CD1c-positive myeloid dendritic cell (primary cell): ENCODE data around the gene CNTN1.
A peak's percentile ranks its signal among the peaks of the same experiment; 100 is the strongest.

Experiments used
- DNase-seq: peaks from one replicate; pipeline ENCODE4 v3.0.0-alpha.2; 2016; ENCODE audit errors: extremely low spot score

Gene CNTN1

DNA sequence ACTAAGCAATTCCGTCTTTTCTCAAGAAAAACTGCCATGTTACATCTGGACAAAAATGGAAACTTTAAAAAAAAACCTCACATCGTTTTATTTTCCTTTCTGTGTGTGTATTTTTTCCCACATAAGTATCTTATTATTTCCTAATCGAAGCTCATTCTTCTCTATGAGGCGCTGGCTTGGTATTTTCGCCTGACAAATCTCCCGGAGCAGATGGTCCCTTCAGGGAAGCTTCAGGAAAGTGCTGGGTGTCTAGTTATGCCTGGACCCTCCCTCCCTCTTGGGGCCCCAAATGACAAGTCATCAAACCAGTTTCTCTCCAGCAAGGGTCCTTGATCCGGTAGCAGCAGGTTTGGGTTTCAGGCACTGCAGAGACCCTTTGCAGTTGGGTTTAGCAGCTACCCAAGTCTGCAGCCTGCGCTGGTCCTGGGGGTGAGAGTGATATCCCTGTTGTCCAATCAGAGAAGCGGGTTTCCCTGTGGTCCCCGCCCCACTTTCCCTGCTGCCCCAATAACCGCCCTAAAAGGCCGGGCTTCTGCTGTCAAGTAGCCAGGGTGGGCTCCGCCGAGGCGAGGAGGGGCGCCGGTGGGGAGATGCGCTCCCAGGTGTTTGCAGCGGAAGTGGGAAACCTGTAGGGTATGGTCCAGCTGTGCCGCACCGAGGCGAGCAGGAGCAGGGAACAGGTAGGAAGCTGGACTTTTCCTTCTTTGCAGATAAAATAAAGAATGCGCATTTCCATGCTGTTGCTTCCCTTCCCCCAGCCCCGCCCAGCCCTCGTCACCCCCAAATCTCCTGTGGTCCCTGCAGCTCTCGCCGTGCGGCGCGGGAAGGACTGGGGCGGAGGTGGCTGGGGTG lies at the start of gene CNTN1:
Gene CNTN1 (plus strand): TSS at position 527 of the 852 bp plus-strand sequence.
- DNase-seq = no peak

DNA sequence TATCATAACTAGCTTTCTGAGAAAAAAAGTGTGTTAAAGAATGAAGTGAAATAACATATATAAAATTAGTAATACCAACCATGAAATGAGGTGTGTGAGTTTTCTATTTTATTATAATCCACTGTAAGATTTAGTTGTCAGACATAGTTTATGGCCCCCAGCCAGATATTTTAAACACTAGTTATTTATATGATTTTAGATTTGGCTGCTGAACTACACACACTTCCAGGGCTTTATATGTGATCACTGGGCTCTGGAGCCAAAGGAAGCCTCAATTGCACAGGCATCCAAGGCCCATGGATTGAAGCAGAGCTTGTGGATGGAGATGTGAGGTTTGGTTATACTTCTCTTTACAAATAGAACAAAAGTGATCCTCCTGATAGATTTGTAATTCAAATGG lies 48.7 kb upstream of the CNTN1 start:
- no peak for DNase-seq

DNA sequence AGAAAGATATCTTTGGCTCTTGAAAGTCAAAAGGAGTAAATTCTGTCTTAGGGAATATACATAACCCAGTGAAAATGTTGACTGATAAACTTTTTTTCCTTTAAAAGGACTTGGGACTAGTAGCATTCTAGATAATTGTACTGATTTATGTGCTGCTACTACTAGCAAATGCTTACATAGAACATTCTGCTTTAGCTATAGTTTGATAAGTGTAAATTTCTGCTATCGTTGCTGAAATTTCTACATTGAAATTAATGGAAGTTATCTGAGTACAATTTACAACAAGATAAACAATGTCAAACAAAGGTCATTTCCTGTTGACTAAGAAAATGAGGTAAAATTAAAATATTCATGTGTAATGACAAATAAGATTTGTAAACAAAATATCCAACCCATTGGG lies 48.3 kb upstream of the CNTN1 start:
- DNase-seq = no peak

DNA sequence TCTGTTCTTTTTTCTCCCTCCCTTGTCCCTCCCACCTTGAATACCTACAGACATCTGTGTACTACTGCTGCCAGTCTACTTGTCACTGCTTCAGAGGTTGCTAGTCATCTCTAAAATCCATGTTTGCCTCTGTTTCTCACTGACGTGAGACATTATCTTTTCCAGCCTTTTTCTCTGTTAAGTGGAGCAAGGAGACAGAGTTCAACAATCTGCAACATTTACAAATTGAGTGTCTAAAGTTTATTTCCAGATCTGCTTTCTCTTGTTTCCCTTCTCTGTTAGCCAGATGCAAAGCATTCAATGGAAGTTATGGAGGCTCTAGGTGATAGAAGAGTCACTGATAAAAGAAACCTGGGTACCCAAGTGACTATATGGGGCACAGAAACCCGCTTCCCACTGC lies 47.5 kb upstream of the CNTN1 start:
- DNase-seq = no peak

DNA sequence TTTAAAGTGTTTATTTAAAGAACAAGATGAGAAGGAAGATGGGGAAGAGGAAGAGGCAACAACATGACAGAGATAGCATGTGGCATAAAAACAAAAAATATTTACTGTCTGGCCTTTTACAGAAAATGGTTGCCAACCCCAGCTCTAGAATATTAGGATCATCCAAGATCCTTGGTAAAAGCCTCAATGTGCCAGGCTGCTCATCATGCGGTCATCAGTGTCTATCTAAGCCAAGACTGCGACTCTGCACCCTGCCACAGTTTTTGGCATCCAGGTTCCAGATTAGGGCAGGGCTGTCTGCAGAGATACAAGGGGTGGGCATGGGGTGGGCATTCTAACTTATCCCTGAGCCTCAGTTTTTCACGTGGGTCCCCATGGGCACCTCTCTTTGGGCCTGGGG lies 46.9 kb upstream of the CNTN1 start:
- DNase-seq = no peak

DNA sequence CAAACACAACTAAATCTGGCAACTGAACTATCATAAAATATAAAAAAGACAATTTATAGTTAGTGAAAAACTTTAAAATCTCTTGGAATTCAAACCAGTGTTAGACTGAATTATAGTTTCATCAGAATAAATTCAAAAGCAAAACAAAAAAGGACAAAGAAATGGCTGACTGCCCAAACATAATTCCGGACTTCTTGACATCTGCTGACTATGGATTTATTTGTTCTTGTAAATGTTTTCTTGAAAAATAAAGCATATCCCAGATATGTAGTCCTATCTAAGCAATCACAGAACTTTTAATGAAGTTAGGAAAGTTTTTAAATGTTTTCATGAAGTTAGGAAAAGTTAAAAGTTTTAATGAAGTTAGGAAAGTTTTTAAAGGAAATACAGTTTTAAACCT lies 45.8 kb upstream of the CNTN1 start:
- no peak for DNase-seq

DNA sequence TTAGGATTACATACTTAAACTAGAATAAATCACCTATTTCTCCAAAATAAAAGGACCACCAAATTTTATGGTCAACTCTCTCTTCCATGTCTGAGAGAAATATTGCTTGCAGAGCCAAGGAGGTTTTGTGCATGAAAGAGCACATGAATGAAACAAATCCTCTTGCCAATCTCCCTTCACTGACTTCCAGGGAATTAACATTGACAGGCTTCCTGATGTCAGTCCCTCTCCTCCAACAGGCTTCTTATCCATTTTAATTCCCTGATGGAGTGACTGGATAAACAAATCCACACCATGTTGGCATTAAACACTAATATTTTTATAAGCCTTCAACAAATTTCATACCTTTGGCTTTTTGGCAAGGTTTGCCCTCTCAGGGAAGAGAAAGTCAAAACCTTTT lies 45.3 kb upstream of the CNTN1 start:
- no peak for DNase-seq

DNA sequence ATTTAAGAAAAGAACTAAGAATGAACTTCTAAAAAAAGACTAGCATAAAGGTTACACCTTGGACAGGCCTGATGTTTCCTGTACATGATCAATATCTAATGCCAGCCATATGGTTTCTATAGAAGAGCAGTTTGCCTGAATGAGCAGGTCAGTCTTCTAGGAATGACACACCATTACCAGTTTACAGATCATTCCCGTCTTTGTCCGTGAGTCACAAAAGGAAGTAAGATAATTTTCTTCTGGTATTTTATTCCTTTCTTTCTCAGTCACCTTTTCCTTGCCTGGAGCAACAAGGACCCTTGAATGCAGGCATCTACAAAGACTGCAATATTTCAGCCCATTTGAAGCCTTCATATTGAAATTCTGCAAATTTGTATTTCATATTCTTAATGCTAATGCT lies 44.6 kb upstream of the CNTN1 start:
- DNase-seq = no peak

DNA sequence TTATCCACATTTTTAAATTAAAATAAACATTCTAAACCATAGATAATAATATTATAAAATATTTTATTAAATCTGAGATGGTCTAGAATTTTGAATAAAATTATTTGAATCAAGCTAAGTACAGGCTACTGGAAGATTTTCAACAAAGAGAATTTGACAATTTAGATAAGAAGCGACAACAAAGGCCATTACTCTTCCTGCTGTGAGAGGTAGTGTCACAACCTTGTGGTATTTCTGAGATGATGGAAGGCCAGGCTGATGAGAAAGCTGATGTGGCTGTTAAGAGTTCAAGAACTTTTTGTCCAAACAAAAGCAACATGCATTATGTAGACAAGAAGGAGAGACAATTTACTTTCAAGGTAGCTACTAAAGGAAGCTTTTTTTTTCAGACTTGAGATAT lies 43.7 kb upstream of the CNTN1 start:
- no peak for DNase-seq

DNA sequence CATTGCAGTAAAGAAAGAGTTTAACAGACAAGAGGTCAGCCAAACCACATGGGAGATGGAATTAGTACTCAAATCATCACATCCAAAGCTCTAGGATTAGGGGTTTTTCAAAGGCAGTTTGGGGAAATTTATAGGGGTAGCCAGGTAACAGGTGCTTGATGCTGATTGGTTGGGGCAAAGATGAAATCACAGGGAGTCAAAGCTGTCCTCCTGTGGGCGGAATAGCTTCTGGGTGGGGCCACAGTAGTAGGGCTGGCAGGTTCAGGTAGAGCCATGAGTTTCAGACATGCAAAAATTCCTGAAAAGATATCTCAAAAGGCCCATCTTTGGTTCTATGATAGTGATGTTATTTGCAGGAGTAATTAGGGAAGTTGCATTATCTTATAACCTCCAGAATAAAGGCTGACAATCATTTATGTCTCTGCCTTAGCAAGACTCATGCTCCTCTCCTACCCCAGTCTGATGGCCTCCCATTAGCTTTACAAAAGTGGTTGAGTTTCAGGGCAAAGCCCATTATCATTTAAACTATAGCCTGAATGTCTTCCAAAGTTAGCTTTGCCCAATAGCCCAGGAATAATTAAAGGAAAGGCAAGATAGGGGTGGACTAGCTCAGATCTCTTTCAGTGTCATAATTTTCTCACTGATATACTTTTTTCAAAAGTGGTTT lies 42.1 kb upstream of the CNTN1 start:
- DNase-seq = no peak

DNA sequence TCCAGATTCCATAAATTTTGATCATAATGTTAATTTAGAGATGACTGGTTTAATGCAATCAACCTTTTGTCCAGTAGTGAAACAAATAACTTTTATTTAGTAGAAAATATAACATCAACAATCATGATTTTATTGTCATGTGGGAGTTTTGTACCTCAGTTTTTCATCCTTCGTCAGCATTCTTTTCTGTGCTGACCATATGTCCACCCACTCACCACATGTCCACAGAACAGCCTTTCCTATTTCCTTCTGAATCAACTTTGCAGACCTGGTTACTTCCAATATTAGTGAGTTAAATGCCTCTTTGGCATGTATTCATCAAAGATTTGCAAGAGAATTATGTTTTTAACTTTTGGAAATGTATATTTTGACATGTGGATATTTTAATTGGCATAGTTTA lies 36.8 kb upstream of the CNTN1 start:
- DNase-seq = no peak

DNA sequence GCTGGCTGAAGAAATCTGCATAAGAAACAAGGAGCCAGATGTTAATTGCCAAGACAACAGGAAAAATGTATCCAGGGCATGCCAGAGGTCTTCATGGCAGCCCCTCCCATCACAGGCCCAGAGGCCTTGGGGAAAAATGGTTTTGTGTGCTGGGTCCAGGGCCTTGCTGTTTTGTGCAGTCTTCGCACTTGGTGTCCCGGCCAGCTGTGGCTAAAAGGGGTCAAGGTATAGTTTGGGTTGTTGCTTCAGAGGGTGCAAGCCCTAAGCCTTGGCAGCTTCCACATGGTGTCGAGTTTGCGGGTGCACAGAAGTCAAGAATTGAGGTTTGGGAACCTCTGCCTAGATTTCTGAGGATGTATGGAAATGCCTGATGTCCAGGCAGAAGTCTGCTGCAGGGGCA lies 29.9 kb upstream of the CNTN1 start:
- DNase-seq = no peak

DNA sequence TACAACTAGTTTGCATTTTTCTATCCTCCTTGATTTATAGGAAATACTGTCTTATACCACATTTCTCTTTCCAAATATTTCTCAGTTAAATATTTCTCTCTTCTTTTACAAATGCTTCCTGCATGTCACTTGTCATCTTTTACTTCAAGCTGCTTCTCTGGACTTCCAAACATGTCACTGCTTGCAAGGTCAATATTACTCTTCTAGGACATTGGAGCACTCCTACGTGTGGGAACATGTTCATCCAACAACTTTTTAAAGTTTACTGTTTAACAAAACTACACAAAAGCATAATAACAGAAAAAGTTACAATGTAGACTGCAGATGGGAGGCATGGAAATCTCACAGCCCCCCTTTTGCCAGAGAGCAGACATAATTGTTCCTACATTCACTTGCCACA lies 28.5 kb upstream of the CNTN1 start:
- no peak for DNase-seq

DNA sequence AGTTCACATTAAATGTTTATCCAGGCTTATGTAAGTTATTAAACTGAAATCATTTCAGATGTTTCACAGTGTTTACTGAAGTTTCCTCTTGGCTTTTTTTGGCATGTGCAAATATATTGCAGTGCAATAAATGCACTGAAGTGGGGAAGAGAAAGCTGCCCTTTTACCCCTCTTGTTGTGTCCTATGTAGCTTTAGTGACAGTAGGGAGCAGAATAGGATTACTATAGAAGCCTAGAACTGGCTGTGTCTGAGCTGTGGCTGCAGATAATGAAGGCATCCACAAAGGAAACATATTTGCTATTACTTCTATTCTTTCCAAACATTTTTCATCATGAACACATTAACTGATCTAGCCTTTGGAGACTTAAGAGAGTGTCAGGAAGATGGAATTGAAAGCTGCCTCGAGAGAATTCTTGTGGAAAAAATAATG lies 24.1 kb upstream of the CNTN1 start:
- DNase-seq = no peak

DNA sequence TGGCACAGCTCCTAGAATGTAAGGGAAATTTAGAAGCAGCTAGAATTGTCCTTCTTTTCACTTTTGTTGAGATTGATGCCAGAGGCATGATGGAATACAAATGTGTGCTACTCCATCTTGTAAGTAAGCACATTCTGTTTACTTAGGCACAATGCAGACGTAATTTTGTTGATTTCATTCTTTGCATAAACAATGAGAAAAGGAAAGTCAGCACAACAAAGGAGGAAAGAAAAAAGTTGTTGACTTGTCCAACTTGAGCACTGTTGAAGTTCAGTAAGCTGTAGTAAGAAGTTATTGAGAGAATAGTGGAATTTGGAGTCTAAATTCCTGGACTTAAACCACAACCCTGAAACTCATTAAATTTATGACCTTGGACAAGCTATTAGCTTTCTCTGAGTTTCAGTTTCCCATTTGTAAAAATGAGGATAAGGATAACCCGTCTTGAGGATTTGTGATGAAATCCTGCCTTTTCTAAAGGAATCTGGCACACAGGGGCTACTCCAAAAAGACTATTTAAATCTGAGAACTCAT lies 19.4 kb upstream of the CNTN1 start:
- no peak for DNase-seq

DNA sequence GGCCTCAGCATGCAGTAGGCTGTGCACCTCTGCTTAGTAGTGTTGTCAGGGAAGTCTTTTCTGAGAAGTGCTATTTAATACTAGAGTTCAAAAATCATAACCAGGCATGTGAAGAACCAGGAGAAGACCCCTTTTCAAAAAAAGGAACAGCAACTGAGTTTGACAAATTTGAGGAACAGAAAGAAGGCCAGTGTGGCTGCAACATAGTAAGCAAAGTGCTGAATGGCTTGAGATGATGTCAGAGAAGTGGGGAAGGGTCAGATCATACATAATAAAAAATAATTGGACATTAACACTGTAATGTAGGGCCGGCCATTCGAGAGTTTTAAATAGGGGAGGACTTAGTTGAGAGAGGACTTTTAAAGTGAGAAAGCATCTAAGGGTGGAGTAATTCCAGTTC lies 11.1 kb upstream of the CNTN1 start:
- peak; percentile 5 for DNase-seq

DNA sequence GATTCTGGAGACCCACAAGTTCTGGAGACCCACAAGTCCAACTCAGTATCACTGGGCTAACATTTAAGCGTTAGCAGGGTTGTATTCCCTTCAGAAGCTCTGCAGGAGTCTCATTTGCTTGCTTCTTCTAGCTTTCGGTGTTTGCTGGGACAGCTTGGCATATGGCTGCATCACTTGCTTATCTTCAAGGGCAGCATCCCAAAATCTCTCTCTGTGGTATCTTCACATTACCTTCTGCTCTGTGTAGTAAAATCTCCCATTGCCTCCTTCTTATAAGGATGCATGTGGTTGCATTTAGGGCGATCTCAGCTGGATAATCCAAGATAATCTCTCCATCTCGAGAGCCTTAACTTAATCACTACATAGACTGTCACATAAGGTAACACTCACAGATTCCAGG lies 7.3 kb upstream of the CNTN1 start:
- no peak for DNase-seq

DNA sequence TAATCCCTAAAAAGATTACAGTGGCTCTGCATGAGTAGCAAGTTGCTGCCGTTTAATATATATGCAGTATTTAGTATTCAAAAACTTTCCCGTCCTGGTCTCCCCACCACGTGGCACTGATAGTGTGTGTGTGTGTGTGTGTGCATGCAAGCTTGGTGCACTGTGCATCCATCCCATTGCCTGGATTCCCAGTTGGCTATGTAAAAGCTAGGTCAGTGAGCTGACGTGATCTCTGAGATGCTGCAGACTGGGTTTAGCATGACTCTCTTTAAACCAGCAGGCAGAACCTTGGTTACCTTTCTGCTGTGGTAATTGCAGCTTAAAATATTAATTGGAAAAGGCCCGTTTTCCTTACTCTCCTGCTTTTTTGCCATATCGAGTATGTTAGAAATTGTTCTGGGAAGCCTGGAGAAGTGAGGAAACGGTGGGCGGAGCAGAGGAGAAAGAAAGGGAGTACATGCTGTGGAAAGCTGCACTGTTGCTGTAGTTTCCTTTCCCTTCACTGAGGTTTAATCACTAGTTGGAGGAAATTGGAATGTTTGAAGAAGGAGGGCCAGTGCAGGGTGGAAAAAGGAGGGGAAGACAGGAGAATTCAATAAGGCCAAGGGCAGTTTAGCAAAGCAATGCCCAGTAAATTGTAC lies 4.0 kb upstream of the CNTN1 start:
- DNase-seq = no peak

DNA sequence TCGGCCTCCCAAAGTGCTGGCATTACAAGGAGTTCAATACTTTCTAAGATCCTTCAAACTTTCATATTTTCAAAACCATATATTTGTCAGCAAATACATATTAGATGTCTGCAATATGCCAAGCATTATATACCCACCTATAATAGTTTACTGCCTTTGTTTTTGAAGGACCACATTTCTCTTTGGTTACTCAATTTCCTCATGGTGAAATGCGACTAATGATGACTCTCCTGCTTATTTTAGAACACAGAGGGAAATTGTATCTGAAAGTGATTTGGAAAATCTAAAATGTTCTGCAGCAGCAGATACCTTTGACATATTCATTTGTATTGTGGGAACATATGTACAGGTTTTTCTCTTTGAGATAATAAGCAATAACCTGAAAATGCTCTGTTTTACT lies 2.7 kb upstream of the CNTN1 start:
- no peak for DNase-seq

DNA sequence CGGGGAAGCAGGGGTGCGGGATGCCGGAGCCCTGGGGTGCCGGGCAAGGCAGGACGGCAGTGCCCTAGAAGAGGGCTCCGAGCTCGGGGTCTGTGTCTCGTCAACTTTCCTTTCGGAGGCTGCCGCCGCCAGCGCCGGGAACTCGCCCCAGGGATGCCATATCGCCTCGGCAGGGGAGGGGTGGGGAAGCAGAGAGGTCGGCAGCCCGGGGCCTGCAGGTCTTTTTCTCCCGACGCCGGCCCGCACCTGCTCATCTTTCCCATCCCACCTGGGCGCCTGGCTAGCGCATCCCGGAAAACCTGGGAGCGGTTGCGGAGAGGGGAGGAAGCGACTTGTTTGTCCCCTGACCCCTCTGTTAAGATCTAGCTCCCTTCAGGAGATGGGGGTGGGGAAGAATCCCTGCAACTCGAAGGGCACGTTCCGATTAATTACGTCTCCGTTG lies 547 bp downstream of the CNTN1 start:
- DNase-seq = no peak

DNA sequence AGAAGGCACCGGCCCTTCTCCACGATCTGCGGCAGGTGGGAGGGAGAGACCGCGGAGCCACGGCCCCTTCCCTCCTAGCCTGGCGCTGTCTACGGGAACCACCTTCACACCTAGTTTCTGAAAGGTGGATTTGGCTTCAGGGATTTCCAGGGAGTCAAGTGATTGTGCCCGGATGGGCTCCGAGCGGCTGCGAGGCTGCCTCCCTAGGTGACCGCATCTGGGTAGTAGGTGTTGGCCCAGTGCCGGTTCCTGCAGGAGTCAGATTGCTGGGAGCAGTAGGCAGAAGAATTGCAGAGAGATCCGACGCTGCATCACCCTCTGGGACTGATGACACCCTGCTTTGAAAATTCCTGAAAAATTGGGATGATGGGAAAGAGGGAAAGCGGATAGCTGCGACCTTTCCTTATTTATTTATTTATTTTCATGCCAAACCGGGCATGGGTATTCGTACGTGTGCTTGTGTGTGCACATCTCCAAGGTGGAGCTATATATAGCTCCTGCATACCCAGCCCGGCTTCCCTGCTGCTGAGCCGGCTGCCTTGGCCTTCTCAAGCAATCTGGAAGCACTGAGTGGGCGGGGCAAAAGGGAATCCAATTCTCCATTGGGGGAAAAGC lies 1.1 kb downstream of the CNTN1 start:
- no peak for DNase-seq

DNA sequence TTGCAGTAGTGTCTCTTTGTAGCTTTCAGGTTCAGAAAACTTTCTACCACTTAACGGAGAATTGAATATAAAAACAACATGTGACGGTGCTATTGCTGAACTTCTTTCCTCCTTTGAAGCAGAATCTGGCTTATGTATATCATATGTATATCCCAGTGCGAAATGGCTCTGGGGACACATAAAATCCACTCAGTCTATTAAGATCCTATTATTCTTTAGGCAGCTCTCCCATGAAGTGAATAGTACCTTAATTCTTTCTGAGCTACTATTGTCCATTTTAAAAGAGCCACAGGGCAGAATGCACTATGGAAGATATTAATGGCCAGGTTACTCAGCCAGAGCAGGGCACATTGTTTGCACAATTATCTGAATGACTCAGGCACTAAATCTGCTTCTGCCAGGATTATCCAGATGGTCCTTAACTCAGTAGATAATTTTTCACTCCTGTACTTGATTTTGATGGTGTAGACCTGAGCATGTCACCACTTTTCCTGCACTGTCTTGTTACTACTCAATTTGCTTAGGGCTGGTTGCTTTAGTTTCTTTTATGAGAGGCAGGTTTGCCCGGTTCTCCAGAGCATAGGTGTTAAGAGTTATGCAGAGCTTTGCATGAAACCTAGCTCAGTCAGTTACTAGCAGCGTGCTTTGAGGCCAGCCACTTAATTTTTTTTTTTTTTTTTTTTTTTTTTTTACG lies 5.5 kb downstream of the CNTN1 start:
- no peak for DNase-seq
